Measurements from ENCODE around the gene TBC1D22A. TPM values are rescaled to one million over a fixed set of nuclear protein-coding genes. Genes with fewer than 3 reads are reported as not detected.

Gene TBC1D22A
- total and polyA plus RNA-seq, 11 donors, result 9.4 to 30.7 (median 18.6) TPM

GRCh38 chr22:46881373-46882118, 119.1 kb downstream of the TBC1D22A start:
- peak overlapping the region in 5 of 12 donors; percentile 36 to 62 (median 44) for H3K27ac ChIP-seq
- 77 to 94% (median 86%) methylated on average over 11 of the region's 11 CpGs for WGBS, 4 donors

GRCh38 chr22:46883092-46883910, 120.9 kb downstream of the TBC1D22A start:
- H3K4me1 ChIP-seq, result peaks cover 0 to 27% (median 0%) of the 10 kb centered on the region in 12 donors
- no peak for TF ChIP-seq CTCF (IDR thresholded peaks at IDR 0.05)
- no peak for TF ChIP-seq POLR2A (IDR thresholded peaks at IDR 0.05)
- no peaks in the 10 kb centered on the region for H3K27me3 ChIP-seq
- intact Hi-C loops (cut with DNase I), result no loop called here
- WGBS, 4 donors, result 77 to 84% (median 79%) methylated on average over 12 of the region's 12 CpGs
- DNase-seq (no peak), ATAC-seq (no peak)
- H3K36me3 ChIP-seq, result peaks cover 0 to 27% (median 0%) of the 10 kb centered on the region in 9 donors
- no peaks in the 10 kb centered on the region for H3K9me3 ChIP-seq
- no peak overlapping the region for H3K27ac ChIP-seq
- H3K4me3 ChIP-seq, result no peak overlapping the region

More at GRCh38 chr22:46881373-46882118, 119.1 kb downstream of the TBC1D22A start:
- H3K36me3 ChIP-seq, result peaks cover 0 to 16% (median 0%) of the 10 kb centered on the region in 9 donors
- H3K9me3 ChIP-seq, result no peaks in the 10 kb centered on the region
- intact Hi-C loops (cut with DNase I), result no loop called here
- DNase-seq (peak in 2 of 5 donors; percentile 52 to 70), ATAC-seq (peak; percentile 89 to 95 (median 91))
- H3K4me1 ChIP-seq, result peaks cover 0 to 27% (median 0%) of the 10 kb centered on the region in 12 donors
- no peaks in the 10 kb centered on the region for H3K27me3 ChIP-seq
- TF ChIP-seq POLR2A (IDR thresholded peaks at IDR 0.05) (no peak), CTCF (IDR thresholded peaks at IDR 0.05) (no peak)
- no peak overlapping the region for H3K4me3 ChIP-seq

- Histone ChIP-seq H3K4me3 (no peak overlapping the region), H3K36me3 (peaks cover 0 to 34% (median 0%) of the 10 kb centered on the region in 9 donors), H3K9me3 (no peaks in the 10 kb centered on the region), H3K4me1 (peaks cover 0 to 27% (median 0%) of the 10 kb centered on the region in 12 donors), H3K27ac (no peak overlapping the region), H3K27me3 (no peaks in the 10 kb centered on the region)
- ATAC-seq (no peak), DNase-seq (no peak)
- no peak for TF ChIP-seq POLR2A (IDR thresholded peaks at IDR 0.05)
- TF ChIP-seq CTCF (IDR thresholded peaks at IDR 0.05), result no peak
- WGBS, 4 donors, result 87 to 92% (median 88%) methylated on average over 8 of the region's 8 CpGs
- intact Hi-C loops (cut with DNase I), result no loop called here
These were observed 121.9 kb downstream of the TBC1D22A start for GRCh38 chr22:46884365-46884764.

GRCh38 chr22:46887978-46888377, 125.5 kb downstream of the TBC1D22A start:
- no peak overlapping the region for H3K27ac ChIP-seq
- DNase-seq (no peak), ATAC-seq (no peak)
- H3K36me3 ChIP-seq, result peaks cover 0 to 58% (median 15%) of the 10 kb centered on the region in 9 donors
- intact Hi-C loops (cut with DNase I), result no loop called here
- H3K9me3 ChIP-seq, result no peaks in the 10 kb centered on the region
- peaks cover 0 to 6% (median 0%) of the 10 kb centered on the region in 12 donors for H3K4me1 ChIP-seq
- WGBS, 4 donors, result 92 to 98% (median 98%) methylated on average over 11 of the region's 11 CpGs
- no peak overlapping the region for H3K4me3 ChIP-seq
- H3K27me3 ChIP-seq, result no peaks in the 10 kb centered on the region
- TF ChIP-seq CTCF (IDR thresholded peaks at IDR 0.05) (no peak), POLR2A (IDR thresholded peaks at IDR 0.05) (no peak)

Data from heart left ventricle (tissue), 16 donors.